ENCODE measurements around the gene AGK.

GRCh38 chr7:141697211-141697871, 146.1 kb downstream of the AGK start:
- TF ChIP-seq EZH2 (IDR thresholded peaks at IDR 0.05), result no peak
- no peak for TF ChIP-seq FOXP2 (optimal IDR thresholded peaks at IDR 0.05; ENCODE audit: control extremely low read depth, extremely low read length, insufficient read depth)

Data from SK-N-MC (cell line).